GM21360 (cell line): ENCODE results near the gene PGC.

Experiments
- ATAC-seq: cut with Tn5 transposase; IDR thresholded peaks from one replicate; pipeline ENCODE4 v1.9.1; 2021; ENCODE audit warnings: mild to moderate bottlenecking, moderate library complexity; ENCODE audit not compliant: unreplicated experiment

The PGC gene

GRCh38 chr6:41716516-41717391 lies 30.4 kb downstream of the PGC start:
- ATAC-seq = no peak

DNA sequence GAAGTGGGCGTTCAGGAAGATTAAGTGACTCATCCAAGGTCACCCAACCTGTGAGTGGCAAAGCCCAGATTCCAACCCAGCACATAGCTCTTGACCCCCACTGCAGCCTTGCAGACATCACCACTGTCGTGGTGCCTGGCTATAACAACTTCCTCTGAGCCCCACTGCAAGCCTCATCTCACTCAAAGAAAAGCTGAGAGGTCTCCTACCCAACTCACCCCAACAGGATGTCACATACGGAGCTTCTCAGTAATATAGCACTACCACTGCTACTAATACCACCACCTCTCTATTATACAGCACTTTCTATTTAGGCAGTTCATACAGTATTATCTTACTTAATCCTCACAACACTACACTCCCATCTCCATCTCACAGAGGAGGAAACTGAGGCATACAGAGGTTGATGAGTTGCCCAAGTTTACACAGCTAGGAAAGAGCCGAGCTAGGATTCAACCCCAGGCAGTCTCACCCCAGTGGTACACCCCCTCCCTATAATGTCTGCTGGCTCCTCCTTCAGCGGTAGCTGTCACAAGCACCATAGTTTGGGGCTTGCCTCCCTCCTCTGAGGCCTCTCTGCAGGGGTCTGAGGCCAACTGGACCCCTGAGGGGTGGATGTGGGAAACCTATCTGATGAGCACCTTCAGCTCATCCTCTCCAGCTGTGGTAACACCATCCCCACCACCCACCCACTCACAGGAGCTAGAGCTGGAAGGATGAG lies 31.2 kb downstream of the PGC start:
- ATAC-seq = no peak

DNA sequence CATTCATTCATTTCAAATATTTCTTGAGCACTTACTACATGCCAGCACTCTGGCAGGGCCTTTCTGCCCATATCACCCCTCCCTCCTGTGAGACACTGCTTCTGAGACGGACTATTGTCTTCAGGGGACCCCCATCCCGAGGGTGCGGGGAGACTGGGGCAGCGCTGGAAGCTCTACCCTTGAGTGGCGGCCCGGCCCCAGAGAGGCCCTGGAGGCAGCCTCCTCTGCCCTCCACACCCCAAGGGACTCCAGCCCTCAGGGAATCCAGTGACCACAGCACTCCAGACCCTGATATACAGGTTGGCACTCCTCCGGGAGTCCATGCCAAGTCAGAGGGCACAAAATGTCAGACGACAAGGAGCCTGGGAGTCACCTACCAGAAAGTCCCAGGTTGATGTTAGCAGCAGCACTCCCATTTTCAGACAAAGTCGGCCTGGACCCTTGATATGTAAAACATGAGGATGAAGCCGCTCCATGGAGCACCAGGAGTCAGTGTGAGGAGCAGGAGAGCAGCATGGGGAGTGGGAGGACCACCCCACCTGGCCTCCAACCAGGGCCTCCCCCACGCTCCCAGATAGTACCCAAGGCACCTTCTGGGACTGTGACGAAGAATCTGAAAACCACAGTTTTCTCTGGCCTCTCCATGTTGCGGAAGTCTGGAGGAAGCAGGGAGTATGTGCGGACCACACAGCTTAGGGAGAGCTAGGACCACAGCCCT lies 32.5 kb downstream of the PGC start:
- ATAC-seq = no peak

DNA sequence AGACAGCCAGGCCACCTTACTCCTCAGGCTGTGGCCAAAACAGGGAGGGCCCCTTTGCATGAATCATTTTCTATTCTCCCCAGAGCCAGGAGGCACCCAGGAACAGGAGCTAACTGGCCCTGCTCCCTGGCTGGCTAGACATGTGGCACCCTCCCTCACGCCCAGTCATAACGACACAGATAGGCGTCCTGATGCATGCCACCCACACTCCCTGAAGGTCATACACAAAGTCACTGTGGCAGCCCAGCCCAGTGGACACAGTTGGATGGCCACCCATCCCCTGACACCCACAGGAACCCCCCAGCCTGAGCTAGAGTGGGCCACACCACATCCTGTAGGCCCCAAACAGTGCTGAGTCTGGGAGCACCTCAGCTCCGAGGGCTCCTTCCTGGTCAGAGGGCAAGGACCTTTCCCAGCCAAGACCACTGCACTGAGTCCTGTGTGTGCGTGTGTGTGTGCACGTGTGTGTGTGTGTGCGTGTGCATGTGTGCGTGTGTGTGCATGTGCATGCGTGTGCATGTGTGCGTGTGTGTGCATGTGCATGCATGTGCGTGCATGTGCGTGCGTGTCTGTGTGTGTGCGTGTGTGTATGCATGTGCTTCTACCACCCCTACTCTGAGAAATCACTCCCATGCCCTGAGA lies 33.4 kb downstream of the PGC start:
- ATAC-seq = peak; percentile 45

- ATAC-seq = peak; percentile 13
These were observed 34.0 kb downstream of the PGC start for GRCh38 chr6:41713159-41713649.

DNA sequence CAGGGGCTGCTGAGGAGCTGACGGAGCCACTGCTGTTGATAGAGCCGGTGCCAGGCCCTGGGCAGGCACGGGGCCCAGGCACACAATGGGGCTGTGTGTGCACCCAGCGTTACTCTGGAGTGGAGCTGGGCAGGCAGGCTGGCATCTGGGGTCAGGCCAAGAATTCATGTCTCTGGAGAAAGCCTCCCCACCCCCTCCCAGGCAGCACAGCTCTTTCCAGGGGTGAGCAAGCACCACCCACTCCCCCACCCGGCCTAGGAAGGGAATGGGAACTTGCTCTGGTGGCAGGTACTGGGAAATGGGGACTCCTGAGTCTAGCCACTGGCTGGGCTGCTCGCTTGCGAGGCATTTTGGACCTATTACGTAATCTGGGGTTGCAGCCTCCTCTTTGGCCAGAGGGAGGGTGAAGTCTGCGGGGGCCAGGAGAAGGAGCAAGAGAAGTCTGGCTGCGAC lies 34.5 kb downstream of the PGC start:
- ATAC-seq = no peak

- no peak for ATAC-seq
These were observed 35.7 kb downstream of the PGC start for GRCh38 chr6:41711323-41712038.

- no peak for ATAC-seq
These were observed 37.8 kb downstream of the PGC start for GRCh38 chr6:41709375-41709774.

GRCh38 chr6:41708856-41709255 lies 38.3 kb downstream of the PGC start:
- no peak for ATAC-seq

GRCh38 chr6:41707565-41708200 lies 39.5 kb downstream of the PGC start:
- ATAC-seq = no peak

- ATAC-seq = no peak
These were observed 40.2 kb downstream of the PGC start for GRCh38 chr6:41706876-41707564.

DNA sequence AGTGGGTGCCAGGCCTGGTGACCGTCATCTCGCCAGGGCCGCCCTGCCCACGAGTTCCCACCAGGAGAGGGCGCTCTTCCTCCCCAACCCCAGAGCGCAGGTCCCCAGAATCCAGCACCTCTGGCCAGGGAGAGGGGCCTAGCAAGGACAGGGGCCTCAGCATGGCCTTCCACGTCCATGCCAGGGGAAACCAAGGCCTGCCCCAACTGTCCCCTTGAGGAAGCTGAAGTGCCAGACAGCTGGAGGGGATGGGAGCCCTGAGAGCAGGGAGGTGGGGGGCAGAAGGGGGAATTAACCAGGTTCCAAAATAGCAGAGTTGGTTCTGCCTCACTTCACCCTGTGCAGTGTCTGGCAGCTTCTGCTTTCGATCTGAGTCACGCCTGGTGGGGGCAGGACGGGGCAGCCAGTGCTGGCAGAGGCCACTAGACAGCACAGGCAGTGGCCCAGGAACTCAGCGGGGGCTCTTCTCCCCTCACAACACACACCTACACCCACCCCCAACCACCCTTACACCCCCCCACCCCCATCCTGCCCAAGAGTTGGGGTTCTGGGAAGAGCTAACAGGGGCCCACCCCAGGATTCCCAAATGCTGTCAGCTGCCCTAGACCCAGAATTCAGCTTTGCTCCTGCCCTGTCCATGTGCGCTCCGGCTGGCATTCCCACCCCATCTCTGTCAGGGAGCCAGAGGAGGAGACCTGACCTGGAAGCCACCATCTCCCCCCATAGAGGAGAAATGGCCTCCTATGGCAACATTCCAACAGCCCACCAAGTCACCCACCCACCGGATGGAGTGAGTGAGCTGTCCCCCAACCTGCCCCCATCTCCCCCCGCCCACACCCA lies 41.0 kb downstream of the PGC start:
- peak; percentile 64 for ATAC-seq

GRCh38 chr6:41705311-41705995 lies 41.7 kb downstream of the PGC start:
- no peak for ATAC-seq

GRCh38 chr6:41704656-41705310 lies 42.4 kb downstream of the PGC start:
- ATAC-seq = no peak

GRCh38 chr6:41704028-41704427 lies 43.2 kb downstream of the PGC start:
- no peak for ATAC-seq

DNA sequence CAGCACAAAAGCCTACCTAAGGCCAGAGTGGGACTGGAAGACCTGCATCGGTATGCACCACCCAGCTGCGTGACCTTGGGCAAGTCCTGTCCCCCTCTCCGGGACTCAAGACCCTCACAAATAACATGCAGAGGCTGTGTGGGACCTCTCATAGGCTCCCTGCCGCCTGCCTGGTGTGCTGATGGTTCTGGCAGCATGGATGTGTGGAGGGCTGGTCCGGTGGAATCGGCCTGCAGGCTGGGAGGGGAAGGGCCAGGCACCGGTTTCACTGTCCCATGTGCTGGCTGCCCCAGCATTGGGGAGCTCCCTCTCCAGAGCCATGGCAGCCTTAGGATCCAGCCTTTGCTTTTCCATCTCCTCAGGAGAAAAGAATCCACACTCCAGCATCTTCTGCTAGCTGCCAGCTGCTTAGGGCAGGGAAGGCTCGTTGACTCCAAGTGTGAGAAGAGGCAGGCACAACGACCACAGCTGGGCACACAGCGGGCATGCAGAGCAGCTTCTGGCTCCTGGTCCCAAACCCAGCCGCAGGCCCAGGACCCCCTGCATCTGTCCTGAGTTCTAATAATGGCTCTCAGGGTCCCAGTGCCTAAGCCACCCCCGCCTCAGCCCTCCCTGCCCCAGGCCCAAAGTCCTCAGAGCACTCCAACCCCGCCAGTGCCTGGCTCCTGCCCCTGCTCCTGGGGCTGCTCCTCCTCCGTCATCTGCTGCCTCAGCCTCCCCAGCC lies 44.3 kb downstream of the PGC start:
- no peak for ATAC-seq
